ENCODE measurements around the gene IL2RG. TPM values are rescaled to one million over a fixed set of nuclear protein-coding genes. Genes with fewer than 3 reads are reported as not detected.

IL2RG gene
- total RNA-seq, 1 experiment from 2014 or later: not detected

DNA sequence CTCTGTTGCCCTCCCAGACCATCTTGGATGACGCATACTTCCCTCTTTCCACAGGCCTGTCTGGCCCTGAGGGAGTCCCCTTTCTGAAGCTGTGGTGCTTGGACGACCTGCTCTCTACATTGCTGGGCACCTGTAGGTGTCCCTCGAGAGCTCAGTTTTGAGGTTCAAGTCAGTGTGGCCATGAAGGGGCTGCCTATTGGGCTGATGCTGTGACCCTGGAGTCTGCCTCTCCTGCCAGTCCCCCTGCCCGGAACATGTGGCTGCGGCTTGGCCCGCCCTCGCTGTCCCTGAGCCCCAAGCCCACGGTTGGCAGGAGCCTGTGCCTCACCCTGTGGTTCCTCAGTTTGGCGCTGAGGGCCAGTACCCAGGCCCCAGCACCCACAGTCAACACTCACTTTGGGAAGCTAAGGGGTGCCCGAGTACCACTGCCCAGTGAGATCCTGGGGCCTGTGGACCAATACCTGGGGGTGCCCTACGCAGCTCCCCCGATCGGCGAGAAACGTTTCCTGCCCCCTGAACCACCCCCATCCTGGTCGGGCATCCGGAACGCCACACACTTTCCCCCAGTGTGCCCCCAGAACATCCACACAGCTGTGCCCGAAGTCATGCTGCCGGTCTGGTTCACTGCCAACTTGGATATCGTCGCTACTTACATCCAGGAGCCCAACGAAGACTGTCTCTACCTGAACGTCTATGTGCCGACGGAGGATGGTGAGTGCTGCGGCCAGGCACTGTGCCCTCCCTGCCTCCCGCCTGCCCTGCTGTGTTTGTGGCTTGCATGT, 36.3 kb upstream of the IL2RG start:
- Histone ChIP-seq H2BK15ac (ENCODE audit: low read depth, low read length) (no peak overlapping the region), H3K14ac (ENCODE audit: insufficient read depth, low read length) (no peak overlapping the region; the same call in 1 of the 2 replicates), H4K8ac (replicated peaks; ENCODE audit: insufficient read length, low read depth, low read length) (no peak overlapping the region), H3K4ac (ENCODE audit: low read depth, low read length) (no peak overlapping the region), H3K9me3 (ENCODE audit: control insufficient read depth, low read depth, low read length) (peaks cover 27% of the 10 kb centered on the region), H3K9ac (ENCODE audit: extremely low read depth, insufficient read length, low read length) (no peak overlapping the region), H4K91ac (ENCODE audit: insufficient read length, low read depth, low read length) (no peak overlapping the region), H3K18ac (ENCODE audit: insufficient read length, low read depth, low read length) (no peak overlapping the region), H3K4me2 (ENCODE audit: insufficient read depth, insufficient read length, low read length) (no peak overlapping the region), H3K4me1 (ENCODE audit: insufficient read depth, low read length) (no peaks in the 10 kb centered on the region; the same call in 1 of the 2 replicates), H2AFZ (ENCODE audit: low read length) (no peak overlapping the region), H3K27me3 (ENCODE audit: insufficient read depth, low read length) (no peaks in the 10 kb centered on the region), H3T11ph (ENCODE audit: low read length) (no peak overlapping the region), H3K23ac (ENCODE audit: insufficient read length, low read depth, low read length) (no peak overlapping the region), H3K79me1 (ENCODE audit: insufficient read depth, low read depth, low read length, poor library complexity, severe bottlenecking) (no peaks in the 10 kb centered on the region), H3K79me2 (ENCODE audit: insufficient read depth, low read length) (no peaks in the 10 kb centered on the region), H2BK5ac (ENCODE audit: insufficient read length, low read length) (no peak overlapping the region), H4K5ac (ENCODE audit: insufficient read length, low read depth, low read length) (no peak overlapping the region), H2BK20ac (ENCODE audit: low read depth, low read length, poor library complexity, severe bottlenecking) (no peak overlapping the region), H3K27ac (ENCODE audit: insufficient read length, low read depth, low read length) (no peak overlapping the region), H4K20me1 (ENCODE audit: control insufficient read depth, insufficient read depth, insufficient read length) (peaks cover 2% of the 10 kb centered on the region), H2AK5ac (ENCODE audit: insufficient read length, low read length) (no peak overlapping the region), H2BK120ac (ENCODE audit: low read depth, low read length, poor library complexity, severe bottlenecking) (no peak overlapping the region), H2BK12ac (ENCODE audit: insufficient read length, low read depth, low read length) (no peak overlapping the region), H3K56ac (ENCODE audit: insufficient read length, low read depth, low read length) (no peak overlapping the region), H3K23me2 (ENCODE audit: insufficient read length, low read depth, low read length, poor library complexity, severe bottlenecking) (peaks cover 6% of the 10 kb centered on the region)
- TF ChIP-seq, protein P1, sequence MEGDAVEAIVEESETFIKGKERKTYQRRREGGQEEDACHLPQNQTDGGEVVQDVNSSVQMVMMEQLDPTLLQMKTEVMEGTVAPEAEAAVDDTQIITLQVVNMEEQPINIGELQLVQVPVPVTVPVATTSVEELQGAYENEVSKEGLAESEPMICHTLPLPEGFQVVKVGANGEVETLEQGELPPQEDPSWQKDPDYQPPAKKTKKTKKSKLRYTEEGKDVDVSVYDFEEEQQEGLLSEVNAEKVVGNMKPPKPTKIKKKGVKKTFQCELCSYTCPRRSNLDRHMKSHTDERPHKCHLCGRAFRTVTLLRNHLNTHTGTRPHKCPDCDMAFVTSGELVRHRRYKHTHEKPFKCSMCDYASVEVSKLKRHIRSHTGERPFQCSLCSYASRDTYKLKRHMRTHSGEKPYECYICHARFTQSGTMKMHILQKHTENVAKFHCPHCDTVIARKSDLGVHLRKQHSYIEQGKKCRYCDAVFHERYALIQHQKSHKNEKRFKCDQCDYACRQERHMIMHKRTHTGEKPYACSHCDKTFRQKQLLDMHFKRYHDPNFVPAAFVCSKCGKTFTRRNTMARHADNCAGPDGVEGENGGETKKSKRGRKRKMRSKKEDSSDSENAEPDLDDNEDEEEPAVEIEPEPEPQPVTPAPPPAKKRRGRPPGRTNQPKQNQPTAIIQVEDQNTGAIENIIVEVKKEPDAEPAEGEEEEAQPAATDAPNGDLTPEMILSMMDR (conservative IDR thresholded peaks at IDR 0.05): no peak
- peaks cover 6 to 16% (median 10%) of the 10 kb centered on the region in 3 experiments; a peak in 4 of 7 replicates for H3K36me3 Mint-ChIP-seq (ENCODE audit: insufficient read depth in 1 of 3, low read depth in 3 of 3)
- H3K4me1 Mint-ChIP-seq: peaks cover 15 to 19% of the 10 kb centered on the region in 2 experiments
- H3K4me3 Mint-ChIP-seq: no peak overlapping the region
- H3K27me3 Mint-ChIP-seq (ENCODE audit: low read depth): peaks cover 6% of the 10 kb centered on the region
- H3K27ac Mint-ChIP-seq: no peak overlapping the region
- DNase-seq: no peak
- H3K9me3 Mint-ChIP-seq: peaks cover 56 to 81% of the 10 kb centered on the region in 2 experiments
- WGBS (ENCODE audit: extremely low coverage, insufficient read length, low lambda C conversion rate): no CpG with 5 or more reads among the region's 28 CpGs
